GM15510 (cell line): ENCODE data around the gene PCGF1.

ENCODE experiments used
- POLR2A ChIP-seq: IDR thresholded peaks from 3 replicates; pipeline ENCODE4 v1.6.1; 2011; ENCODE audit warnings: borderline replicate concordance; ENCODE audit not compliant: insufficient read length; ENCODE audit errors: extremely low read depth

PCGF1 gene

DNA sequence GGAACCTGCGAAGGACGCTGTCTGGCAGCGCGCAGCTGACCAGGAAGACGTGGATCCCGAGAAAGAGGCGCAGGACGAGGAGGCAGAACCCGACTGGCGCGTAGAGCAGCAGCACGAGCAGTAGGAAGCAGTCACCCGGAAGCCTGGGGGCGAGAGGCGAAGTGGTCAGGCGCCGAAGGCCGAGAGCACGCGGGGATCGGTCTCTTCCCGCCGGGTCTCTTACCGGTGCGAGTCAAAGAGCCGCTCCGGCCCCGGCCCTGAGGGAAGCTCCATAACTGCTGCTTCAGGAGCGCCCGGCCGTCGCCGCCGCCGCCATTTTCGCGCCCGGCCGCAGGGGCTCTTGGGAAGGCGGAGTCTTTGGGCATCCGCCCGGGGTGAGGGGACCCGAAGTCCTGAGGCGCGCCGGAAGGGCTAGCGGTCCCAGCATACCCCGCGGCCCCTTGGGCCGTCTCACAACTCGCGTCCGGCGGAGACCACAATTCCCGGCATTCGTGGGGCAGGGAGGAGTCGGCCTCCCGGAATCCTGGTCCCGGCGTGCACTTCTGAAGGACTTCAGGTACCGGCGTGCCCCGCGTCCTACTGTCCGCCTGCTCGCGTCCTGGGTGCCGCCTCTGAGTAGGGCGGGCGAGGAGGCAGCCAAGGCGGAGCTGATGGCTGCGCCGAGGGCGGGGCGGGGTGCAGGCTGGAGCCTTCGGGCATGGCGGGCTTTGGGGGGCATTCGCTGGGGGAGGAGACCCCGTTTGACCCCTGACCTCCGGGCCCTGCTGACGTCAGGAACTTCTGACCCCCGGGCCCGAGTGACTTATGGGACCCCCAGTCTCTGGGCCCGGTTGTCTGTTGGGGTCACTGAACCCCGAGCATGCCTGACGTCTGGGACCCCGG lies 22.1 kb upstream of the PCGF1 start, which contains the start of the genes AUP1 and HTRA2:
Gene AUP1 (minus strand): TSS at position 350 of the 882 bp plus-strand sequence. CDS start 77 bp downstream, at position 273.
Gene HTRA2 (plus strand): TSS at position 577 of the 882 bp plus-strand sequence. CDS start 74 bp downstream, at position 651.
- TF ChIP-seq POLR2A: peak; percentile 95

GRCh38 chr2:74528600-74529356 lies 21.3 kb upstream of the PCGF1 start:
- no peak for TF ChIP-seq POLR2A

GRCh38 chr2:74527741-74528140 lies 20.2 kb upstream of the PCGF1 start:
- no peak for TF ChIP-seq POLR2A

DNA sequence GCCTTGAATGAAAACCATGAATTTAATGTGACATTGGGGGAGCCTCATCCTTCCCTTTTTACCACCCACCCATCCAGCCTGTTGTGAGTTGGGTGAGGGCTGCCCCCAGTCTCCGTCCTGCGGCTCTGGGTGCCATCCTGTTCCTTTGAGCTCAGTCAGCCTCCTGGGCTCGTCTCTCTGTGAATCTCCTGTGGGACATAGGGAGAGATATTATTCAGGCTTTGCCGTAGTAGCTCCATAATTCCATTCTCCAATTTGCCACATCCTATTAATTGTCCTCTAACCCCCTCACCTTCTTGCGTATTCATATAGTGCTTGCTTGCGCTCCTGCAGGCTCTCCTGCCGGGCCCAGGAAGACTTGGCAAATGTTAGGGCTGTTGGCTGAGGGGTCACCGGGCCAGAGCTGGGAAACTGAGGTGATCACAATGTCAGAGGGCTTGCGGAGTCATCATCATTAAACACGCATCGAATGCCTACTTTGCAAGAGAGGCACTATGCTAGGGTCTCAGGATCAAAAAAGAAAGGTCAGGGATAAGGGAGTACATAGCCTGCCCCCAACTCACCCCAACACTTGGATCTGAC lies 19.2 kb upstream of the PCGF1 start:
- no peak for TF ChIP-seq POLR2A

GRCh38 chr2:74525717-74526648 lies 18.5 kb upstream of the PCGF1 start, which contains the start of gene DQX1:
Gene DQX1 (minus strand): TSS chr2:74526231. CDS start chr2:74525729, 502 bp downstream.
- TF ChIP-seq POLR2A: no peak

DNA sequence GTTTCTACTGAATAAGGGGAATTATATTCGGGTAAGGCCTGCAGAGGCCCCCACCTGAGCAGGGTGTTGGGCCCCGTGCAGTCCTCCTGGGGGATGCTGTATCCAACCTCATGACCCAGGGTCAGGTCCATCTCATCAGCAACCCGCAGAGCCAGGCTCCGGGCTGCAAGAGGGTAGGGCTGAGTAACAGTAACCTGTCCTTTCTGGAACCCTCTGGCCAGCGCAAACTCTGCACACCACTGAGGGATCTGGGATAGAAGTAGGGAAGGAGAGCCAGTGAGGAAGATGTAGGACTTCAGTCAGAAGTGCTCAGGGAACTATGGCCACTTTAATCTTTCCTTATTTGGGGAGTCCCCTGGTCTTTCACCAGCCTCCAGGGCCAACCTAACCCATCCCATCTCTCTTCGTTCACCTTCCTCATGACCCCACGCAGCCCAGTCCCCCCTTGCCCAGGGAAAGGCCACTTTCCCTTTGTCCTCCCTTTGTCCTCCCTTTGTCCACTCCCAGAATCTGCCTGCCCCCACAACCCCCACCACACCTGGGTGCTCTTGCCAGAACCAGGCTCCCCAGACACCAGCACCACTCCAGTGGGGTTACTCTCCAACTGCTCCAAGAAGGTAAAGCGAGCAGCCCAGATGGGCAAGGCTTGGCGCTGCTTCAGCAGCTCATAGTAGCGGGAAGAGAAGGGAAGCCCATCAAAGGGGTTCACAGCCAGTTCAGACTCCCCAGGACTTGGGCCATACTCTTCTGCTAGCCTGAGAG lies 17.6 kb upstream of the PCGF1 start:
- TF ChIP-seq POLR2A: no peak

DNA sequence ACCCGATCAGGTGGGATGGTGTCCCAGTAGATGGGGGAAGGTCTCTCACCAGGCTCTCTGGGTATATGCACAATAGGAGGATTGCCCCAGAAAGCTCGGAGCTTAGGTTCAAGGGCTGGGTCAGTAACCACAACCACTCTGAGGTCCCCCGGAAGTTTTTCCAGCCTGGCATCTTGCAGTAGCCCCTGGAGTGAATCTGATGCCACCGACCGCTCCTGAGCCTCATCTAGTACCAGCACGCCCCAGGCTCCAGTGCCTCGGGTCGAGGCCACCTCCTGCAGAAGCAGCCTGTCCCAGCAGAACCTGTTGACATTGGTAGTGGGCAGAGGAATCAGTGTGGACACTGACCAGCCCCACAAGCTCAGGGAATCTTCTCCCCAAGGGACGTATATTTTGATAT lies 16.5 kb upstream of the PCGF1 start:
- TF ChIP-seq POLR2A: no peak

- TF ChIP-seq POLR2A: no peak
Observed at GRCh38 chr2:74522516-74522915, 15.0 kb upstream of the PCGF1 start.

- TF ChIP-seq POLR2A: no peak
Observed at GRCh38 chr2:74516650-74517049, 9.2 kb upstream of the PCGF1 start.

- TF ChIP-seq POLR2A: no peak
Observed at GRCh38 chr2:74515981-74516633, 8.6 kb upstream of the PCGF1 start.

- no peak for TF ChIP-seq POLR2A
Observed at GRCh38 chr2:74515271-74515980, 7.9 kb upstream of the PCGF1 start.
